HG03378 (cell line): ENCODE measurements around the gene RNF31.

Experiments used
- ATAC-seq: cut with Tn5 transposase; IDR thresholded peaks from one replicate; pipeline ENCODE4 v1.9.1; 2021; ENCODE audit warnings: mild to moderate bottlenecking, moderate library complexity; ENCODE audit not compliant: unreplicated experiment

RNF31 gene

DNA sequence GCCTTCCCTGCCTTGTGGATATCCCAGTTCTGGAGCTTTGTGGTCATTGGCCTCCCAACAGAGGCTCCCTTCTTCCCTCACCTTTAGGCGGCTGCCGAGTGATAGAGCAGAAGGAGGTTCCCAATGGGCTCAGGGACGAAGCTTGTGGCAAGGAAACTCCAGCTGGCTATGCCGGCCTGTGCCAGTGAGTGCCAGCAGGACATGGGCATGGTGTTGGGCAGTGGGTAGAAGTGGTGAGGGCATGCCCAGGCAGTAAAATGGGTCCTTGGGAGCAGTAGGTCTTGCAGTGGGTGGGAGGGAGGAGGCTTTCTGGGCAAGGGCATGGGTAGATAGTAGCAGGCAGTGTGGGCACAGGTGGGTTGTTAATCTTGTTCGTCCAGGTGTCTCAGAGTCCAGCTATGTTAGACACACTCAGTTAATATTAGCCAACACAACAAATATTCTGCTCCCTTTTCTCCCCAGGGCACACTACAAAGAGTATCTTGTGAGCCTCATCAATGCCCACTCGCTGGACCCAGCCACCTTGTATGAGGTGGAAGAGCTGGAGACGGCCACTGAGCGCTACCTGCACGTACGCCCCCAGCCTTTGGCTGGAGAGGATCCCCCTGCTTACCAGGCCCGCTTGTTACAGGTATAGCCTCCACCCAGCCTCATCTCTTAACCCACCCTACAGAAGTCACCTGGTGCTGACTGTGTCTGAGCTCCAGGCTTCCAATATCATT lies 12.6 kb downstream of the RNF31 start:
- no peak for ATAC-seq

DNA sequence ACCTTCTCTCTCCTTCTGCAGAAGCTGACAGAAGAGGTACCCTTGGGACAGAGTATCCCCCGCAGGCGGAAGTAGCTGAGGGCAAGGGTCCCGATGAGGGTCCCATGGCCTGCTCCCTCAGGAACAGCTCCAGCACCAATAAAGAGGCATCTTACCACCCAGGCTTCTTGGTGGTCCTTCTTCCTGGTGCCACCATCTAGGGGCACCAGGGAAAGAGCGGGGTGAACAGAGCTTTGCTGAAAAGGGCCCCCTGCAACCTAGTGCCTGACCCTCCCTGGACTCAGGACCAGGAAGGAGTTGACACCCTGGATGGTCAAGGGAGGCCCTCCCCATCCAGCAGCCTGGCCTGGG lies 13.2 kb downstream of the RNF31 start:
- ATAC-seq = no peak

DNA sequence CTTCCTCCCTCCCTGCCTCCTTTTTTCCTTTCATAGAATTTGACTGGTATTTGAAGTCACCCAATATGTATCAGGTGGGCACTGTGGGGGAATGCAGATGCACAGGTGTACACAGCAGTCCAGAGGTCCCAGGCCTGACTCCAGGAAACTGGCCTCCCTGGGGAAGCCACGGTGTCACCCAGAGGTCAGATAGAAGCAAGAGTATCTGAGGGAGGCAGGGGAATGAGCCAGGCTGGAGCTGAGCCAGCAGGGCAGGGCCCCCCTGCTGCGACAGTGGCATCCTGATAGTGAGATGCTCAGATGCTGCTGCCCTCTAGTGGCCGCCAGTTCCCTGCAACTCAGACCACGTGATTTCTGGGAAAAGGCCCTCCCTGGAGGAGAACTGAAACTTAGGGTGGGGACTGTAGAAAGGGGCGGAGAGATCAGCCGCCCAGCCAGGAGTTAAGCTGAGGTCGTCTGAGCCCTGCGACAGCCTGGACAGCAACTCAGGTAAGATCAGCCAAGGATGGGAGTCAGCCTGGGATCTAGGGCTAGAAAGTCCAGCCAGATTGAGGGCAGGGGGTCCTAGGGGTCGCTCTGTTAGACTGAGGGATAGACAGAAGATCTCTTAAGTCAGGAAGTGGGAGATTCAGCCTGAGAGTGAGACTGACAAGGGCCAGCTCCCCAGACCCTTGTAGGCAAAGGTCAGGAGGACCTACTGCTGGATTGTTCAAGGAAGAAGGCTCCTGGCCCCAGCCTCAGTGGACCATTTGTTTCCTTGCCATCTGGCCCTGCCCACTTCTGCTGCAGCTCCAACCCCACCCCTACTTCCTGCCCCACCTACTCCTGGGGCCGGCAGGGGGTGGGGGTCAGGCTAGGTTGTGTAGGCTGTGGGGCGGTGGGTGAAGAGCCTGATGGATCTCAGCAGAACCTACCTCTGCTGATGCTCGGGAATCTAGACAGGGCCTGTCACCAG lies 13.8 kb downstream of the RNF31 start, which contains the start of gene IRF9:
Gene IRF9 (plus strand): TSS at position 416 of the 955 bp plus-strand sequence. CDS start 880 bp downstream, outside the sequence.
- ATAC-seq = peak; percentile 75

DNA sequence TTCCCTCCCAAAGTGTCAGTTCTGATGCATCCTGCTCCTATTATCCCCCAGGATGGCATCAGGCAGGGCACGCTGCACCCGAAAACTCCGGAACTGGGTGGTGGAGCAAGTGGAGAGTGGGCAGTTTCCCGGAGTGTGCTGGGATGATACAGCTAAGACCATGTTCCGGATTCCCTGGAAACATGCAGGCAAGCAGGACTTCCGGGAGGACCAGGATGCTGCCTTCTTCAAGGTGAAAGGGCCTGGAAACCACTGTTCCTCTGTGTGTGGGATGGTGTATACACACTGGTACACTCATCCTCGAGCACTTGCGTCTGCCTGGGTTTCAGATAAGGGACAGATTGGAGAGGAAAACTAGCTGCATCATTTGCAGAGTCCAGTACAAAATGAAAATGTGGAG lies 14.8 kb downstream of the RNF31 start:
- ATAC-seq = no peak

DNA sequence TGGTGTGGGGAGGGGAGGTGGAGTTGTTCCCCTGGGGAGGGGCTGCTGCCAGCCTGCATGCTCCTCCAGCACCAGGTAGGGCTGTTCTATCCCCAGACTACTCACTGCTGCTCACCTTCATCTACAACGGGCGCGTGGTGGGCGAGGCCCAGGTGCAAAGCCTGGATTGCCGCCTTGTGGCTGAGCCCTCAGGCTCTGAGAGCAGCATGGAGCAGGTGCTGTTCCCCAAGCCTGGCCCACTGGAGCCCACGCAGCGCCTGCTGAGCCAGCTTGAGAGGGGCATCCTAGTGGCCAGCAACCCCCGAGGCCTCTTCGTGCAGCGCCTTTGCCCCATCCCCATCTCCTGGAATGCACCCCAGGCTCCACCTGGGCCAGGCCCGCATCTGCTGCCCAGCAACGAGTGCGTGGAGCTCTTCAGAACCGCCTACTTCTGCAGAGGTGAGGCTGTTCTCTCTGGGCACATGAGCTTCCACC lies 17.3 kb downstream of the RNF31 start:
- ATAC-seq = no peak

DNA sequence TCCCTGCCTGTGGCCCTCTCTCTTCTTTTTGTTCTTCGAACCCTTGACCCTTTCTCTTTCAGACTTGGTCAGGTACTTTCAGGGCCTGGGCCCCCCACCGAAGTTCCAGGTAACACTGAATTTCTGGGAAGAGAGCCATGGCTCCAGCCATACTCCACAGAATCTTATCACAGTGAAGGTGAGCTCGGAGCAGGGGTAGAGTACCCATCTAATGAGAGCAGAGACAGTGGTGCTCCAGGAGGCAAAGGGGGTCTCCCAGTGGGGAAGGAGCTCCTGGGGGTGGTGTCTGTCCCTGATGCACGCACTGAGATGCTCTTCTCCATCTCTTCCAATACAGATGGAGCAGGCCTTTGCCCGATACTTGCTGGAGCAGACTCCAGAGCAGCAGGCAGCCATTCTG lies 18.5 kb downstream of the RNF31 start:
- no peak for ATAC-seq

DNA sequence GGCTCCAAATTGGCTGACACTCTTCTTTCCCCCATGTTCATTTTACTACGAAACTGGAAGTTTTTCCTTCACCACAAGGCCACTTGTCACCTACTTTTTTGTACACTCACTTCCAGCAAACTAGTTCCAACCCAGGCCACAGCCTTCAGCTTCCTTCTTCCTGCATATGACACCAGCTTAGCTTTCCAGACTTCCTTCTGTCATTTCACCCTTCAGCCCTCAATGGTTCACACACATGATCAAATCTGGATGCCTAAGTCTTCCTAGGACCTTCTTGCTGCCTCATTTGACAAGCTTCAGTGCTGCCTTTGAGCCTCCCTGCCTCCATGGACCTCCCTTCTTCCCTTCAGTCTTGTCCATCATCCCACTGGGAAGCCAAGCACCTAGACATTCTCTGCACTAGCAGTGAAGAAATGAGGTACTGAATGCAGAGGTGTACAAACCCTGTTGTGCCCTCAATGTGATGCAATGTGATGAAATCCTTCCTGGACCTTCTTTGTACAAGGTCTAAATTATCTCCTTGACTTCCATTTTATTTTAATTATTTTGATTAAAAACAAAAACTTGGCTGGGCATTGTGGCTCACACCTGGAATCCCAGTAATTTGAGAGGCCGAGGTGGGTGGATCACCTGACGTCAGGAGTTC lies 20.3 kb downstream of the RNF31 start:
- no peak for ATAC-seq

DNA sequence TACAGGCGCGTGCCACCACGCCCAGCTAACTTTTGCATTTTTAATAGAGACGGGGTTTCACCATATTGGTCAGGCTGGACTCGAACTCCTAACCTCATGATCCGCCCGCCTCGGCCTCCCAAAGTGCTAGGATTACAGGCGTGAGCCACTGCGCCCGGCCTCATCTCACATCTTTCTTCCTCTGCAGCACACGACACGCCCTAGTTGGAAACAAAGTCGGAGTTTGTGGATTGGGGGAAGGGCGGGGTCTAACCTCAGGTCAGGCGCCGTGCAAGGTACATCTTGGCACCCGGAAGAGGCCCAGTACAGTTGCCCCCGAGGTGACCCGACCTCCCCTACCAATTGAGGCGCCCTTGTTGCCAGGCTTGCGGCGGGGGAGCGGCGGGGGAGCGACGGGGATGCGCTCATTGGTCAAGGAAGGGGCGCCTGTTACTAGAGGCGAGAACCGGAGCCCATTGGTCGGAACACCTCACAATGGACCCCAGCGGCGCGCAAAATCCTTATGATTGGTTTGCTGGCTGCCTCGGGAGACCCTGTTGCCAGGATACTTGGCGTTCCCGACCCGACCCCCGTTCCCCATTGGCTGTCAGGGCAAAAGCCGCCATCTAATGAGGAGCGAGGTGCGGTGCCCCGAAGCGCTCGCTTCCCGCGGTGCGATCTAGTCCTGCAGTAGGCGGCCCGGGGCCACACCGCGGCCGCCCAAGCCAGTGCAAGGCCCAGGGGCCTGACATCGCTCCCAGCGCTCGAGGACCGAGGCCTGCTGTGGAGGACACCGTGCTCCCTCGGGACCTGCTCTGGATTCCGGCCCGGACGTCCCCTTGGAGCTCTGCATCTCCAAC lies 24.3 kb downstream of the RNF31 start, which contains the start of gene REC8:
Gene REC8 (plus strand): TSS at position 659 of the 839 bp plus-strand sequence. CDS start 473 bp downstream, outside the sequence.
- ATAC-seq = peak; percentile 75

DNA sequence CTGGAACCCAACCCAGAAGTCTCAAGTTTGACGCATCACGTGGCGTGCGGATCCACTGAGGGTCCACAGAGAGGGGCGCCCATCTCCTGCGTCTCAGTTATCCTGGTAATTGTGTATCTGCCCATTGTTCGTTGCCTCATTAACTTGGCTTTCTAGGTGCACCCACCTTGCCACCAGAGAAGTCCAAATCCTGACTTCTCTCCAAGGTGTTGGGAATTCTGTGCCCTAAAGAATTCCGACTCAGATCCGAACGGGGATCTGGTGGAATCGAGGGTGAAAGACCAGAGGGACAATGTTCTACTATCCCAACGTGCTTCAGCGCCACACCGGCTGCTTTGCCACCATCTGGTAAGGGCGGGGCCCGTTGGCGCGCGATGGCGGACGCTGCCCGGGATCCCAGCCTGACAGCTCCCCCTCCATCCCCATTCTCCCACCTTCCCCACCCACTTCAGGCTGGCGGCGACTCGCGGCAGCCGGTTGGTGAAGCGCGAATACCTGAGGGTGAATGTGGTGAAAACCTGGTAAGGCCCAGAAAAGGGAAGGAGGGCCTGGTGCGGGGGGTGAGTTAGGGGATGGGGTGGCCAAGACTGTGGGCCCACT lies 25.1 kb downstream of the RNF31 start:
- ATAC-seq = no peak

DNA sequence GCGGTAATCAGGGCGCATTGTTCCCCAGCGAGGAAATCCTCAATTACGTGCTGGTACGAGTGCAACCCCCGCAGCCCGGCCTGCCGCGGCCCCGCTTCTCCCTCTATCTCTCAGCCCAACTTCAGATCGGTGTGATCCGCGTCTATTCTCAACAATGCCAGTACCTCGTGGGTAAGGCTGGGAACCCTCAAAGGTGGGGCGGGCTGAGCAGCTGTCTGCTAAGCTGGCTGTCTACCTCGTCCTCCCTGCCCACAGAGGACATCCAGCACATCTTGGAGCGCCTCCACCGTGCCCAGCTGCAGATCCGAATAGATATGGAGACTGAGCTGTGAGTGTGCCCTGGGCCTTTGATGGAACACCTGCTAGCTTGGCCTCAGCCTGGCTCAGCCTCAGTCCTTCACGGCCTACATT lies 25.6 kb downstream of the RNF31 start:
- no peak for ATAC-seq

DNA sequence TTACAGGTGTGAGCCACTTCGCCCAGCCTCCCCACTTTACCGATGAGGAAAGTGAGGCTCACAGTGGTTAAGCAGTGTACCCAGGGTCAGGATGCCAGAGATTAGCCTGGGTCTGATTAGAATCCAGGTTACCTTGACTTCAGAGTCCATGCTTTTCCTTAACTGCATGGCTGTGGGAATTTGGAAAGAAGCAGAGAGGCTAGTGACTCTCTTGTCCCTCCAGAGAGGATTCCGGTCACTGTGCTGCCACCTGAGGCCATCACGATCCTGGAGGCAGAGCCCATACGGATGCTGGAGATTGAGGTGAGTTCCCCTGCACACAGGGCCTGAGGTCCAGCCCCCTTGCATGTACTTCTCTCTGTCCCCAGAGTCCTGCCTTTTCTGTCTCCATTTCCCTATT lies 29.3 kb downstream of the RNF31 start:
- ATAC-seq = no peak

DNA sequence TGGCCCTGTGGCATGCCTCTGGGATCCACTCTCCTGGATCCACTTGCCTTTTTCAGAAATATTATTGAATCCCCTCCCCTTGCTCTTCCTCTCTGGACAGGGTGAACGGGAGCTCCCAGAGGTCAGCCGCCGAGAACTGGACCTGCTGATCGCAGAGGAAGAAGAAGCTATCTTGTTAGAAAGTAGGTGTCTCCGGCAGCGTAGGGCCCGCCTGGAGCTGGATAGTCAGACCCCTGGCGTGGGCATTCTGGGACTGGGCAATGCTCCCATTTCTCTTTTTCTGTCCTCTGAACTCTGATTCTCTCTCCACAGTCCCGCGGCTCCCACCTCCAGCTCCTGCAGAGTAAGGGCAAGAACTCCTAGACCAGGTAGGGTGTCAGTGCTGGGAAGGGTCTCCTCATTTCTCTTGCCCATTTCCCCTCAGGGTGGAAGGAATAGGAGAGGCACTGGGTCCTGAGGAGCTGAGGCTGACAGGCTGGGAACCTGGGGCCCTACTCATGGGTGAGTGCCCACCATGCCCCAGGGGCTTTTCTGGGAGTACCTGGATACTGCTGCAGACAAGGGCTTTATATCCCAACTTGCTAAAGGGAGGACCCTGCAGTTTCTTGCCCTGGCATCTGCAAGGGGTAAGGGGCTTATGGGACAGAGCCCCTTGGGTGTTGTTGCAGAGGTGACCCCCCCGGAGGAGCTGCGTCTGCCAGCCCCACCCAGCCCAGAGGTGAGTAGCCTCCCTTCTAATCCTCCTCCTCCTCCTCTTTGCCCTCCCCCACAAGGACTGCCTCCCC lies 29.9 kb downstream of the RNF31 start:
- no peak for ATAC-seq

DNA sequence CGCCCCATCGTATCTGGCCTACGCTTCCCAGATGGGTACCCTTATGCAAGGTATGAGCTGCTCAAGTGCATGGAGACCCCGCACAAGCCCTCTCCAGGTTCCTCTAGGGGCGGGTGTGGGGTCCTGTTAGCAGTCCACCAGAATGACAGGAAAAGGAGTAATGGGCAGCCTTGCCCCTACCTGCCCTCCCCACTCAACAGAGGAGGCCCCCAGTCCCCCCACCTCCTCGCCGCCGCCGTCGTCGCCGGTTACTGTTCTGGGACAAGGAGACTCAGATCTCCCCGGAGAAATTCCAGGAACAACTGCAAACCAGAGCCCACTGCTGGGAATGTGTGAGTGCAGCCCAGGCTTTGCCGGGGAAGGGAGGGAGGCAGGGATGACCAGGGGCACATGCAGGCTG lies 30.6 kb downstream of the RNF31 start:
- ATAC-seq = no peak

DNA sequence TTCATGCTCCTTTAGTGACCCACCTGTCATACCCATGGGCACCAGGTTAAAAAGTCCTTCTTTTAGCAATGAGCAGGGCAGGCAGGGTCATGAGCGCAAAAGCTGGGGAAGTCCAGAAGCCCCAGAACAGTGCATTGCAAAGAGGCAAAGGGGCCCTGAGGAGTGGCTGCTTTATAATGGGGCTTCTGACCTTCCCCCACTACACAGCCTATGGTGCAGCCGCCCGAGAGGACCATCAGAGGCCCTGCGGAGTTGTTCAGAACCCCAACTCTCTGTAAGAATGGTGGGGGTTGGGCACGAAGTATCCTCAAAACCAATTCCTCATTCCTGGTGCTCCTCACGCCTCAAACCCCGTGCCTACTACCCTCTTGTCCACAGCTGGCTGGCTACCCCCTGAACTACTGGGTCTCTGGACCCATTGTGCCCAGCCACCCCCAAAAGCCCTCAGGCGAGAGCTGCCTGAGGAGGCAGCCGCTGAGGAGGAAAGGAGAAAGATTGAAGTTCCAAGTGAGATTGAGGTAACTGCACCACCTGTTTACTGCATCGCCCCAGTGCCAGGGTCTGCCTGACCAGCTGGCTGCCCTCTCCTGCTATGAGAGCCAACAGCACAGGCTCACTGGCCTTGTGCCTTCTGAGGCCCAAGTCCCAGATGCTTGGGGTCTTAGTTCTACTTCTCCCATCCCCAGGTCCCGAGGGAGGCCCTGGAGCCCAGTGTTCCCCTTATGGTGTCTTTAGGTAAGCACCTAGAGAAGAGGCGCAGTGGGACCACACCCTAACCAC lies 31.3 kb downstream of the RNF31 start:
- ATAC-seq = no peak

DNA sequence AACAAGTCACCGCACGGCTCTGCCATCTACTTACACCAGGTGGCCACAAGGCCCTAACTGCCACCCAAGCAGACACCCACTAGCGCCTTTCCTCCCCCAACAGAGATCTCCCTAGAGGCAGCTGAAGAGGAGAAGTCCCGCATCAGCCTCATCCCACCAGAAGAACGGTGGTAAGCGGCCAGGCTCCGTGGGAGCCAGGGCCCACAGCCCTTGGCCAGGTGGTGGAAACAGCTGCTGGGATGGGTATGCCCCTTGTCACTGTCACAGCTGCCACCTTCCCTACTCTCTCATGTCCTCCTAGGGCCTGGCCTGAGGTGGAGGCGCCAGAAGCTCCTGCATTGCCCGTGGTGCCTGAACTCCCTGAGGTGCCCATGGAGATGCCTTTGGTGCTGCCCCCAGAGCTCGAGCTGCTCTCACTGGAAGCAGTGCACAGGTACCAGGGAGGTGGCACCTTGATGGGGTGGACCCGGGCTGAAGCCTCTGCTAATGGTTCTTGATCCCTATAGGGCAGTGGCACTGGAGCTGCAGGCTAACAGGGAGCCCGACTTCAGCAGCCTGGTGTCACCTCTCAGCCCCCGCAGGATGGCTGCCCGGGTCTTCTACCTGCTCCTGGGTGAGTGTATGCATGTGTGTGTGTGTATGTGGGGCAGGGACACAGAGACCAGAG lies 32.1 kb downstream of the RNF31 start:
- ATAC-seq = no peak

DNA sequence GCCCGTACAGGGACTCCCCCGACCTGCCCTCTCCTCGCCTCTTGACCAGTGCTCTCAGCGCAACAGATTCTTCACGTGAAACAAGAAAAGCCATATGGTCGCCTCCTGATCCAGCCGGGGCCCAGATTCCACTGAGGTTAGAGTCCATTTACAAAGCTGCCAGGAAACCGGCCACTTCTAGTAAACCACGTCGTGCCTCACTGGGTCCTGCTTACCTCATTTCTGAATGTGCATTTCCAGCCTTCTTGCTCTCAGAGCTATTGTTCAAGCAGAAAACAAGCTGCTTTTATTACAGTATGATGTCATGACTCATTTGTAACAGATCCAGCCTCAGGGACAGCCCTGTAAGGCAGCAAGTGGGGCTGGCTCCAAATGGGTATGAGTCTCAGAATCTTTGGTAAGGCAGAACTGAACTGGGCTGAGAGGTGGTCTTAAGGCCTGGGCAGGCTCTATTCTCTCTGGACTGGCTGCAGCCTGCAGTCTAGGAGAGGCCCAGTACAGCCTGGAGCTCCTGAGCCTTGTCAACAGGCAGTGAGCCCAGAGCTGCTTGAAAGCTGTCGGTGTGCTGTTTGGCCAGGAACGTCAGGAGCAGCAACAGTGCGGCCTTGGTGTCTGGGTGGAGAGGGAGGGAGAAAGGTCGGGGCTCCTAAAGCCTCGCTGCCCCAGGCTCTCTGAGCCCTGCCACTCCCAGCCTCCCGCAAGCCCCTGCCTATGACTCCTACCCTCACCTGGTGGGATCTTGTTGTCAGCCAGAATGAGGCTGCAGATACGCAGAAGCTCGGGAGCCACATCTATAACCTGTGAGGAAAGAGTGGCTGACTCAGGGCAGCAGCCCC lies 32.9 kb downstream of the RNF31 start:
- no peak for ATAC-seq
